GM04503 (cell line): ENCODE data around the gene CCDC152.
"Not testable (repeated sequence)": the region's sequence is repeated elsewhere in the genome, so short reads cannot be mapped to it uniquely, and the experiment has no call there.

Source experiments
- DNase-seq: peaks from one replicate; pipeline ENCODE4 v3.0.0-alpha.2; 2012; ENCODE audit warnings: low read depth

CCDC152 gene, protein sequence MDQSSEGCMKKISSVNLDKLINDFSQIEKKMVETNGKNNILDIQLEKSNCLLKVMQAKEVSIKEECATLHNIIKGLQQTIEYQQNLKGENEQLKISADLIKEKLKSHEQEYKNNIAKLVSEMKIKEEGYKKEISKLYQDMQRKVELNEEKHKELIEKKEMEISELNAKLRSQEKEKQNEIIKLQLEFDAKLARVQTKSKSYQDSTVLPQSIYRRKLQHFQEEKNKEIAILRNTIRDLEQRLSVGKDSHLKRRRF

DNA sequence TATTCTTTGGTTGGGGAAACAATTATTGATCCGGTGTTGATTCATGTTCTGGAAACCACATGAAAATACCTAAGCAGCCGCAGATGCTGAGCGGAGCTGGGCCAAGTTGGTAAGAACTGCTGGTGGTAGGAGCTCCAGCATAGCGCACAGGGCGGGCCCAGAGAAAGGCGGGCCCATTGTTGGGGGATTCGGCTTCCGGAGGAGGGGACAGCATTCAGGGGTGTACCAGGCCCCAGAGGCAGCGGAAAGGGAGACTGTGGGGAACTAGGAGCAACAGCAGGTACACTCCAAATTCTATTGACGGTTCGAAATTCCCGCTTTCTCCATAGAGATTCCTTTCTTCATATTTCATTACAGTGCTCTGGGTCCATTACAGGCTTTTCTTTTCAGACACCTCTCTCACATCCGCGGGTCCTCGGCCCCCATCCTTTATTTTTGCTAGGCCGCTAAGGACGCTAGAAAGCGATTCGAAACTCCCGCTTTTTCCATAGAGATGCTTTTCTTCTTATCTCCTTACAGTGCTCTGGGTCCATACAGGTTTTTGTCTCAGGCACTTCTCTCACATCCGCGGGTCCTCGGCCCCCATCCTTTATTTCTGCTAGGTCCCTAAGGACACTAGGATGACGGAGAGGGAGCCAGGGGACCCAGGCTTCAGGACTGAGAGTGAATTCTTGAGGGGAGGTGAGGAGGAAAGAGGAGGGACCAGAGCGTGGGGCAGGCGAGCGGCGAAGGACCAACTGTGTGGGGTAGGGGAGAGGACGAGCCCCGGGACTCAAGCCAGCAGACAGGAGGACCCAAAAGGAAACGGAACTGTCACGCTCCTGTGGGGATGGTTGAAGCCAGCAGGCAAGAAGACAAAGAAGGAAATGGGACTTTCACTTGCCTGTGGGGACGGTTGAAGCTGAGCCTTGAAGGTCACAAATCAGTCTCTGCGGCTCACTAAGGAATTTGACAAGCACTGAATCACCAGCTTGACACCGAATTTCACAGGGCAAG, at the start of gene CCDC152:
TSS of gene CCDC152 (plus strand) at position 213 of the 996 bp plus-strand sequence. CDS start 2,304 bp downstream, outside the sequence.
- DNase-seq: no peak

DNA sequence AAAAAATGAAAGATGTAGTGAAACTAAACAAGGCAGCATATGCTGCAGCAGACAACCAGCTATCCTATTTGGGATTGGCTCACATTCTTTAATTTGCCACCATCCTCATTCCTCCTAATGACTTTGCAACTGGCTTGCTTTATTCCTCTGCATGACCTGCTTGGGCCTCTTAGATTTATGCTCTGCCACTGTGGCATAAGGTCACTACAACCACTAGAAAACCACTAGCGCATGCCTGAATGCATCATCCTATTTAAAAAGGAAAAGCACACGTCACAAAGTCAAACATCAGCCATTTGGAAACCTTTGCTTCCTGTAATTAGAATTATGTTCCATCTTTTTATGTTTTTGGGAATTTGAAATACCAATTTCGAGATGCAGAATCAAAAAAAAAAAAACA, 40.8 kb upstream of the CCDC152 start:
- peak; percentile 17 for DNase-seq

DNA sequence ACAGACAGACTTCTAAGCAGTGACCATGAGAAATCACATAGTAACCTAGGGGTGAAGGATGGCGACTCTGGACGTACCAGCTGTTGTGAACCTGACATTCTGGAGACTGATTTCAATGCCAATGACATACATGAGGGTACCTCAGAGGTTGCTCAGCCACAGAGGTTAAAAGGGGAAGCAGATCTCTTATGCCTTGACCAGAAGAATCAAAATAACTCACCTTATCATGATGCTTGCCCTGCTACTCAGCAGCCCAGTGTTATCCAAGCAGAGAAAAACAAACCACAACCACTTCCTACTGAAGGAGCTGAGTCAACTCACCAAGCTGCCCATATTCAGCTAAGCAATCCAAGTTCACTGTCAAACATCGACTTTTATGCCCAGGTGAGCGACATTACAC, 38.0 kb upstream of the CCDC152 start:
- DNase-seq: no peak

DNA sequence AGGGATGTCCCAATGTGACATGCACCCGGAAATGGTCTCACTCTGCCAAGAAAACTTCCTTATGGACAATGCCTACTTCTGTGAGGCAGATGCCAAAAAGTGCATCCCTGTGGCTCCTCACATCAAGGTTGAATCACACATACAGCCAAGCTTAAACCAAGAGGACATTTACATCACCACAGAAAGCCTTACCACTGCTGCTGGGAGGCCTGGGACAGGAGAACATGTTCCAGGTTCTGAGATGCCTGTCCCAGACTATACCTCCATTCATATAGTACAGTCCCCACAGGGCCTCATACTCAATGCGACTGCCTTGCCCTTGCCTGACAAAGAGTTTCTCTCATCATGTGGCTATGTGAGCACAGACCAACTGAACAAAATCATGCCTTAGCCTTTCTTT, 37.6 kb upstream of the CCDC152 start:
- DNase-seq: no peak

DNA sequence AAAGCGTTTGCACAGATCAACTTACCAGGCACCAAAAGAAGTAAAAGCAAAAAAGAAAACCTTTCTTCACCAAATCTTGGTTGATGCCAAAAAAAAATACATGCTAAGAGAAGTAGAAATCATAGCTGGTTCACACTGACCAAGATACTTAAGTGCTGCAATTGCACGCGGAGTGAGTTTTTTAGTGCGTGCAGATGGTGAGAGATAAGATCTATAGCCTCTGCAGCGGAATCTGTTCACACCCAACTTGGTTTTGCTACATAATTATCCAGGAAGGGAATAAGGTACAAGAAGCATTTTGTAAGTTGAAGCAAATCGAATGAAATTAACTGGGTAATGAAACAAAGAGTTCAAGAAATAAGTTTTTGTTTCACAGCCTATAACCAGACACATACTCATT, 36.4 kb upstream of the CCDC152 start:
- no peak for DNase-seq

DNA sequence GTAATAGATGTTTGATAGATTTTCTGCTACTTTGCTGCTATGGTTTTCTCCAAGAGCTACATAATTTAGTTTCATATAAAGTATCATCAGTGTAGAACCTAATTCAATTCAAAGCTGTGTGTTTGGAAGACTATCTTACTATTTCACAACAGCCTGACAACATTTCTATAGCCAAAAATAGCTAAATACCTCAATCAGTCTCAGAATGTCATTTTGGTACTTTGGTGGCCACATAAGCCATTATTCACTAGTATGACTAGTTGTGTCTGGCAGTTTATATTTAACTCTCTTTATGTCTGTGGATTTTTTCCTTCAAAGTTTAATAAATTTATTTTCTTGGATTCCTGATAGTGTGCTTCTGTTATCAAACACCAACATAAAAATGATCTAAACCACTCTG, 35.1 kb upstream of the CCDC152 start:
- DNase-seq: no peak

DNA sequence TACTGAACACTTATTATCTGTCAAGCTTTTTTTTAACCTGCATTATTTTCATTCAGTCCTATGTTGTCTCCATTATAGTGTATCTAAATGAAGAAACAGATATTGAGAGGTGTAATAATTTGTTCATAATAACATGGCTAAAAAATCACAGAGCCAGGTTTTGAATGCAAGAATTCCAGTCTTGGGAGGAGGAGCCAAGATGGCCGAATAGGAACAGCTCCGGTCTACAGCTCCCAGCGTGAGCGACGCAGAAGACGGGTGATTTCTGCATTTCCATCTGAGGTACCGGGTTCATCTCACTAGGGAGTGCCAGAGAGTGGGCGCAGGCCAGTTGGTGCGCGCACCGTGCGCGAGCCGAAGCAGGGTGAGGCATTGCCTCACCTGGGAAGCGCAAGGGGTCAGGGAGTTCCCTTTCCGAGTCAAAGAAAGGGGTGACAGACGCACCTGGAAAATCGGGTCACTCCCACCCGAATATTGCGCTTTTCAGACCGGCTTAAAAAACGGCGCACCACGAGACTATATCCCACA, 22.0 kb upstream of the CCDC152 start:
- DNase-seq: not testable (repeated sequence)

DNA sequence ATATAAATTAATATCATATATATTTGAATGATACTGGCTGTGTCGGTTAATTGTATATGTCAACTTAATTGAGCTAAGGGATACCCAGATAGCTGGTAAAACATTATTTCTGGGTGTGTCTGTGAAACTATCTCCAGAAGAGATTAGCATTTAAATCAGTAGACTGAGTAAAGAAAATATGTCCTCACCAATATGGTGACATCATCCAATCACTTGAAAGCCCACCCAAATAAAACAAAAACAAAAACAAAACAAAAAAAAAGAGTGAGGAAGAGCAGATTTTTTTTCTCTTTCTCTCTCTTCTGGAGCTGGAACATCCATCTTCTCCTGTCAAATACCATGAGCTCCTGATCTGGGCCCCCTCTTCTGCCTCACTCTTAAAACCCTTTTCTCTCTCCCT, 15.7 kb upstream of the CCDC152 start:
- DNase-seq: no peak

DNA sequence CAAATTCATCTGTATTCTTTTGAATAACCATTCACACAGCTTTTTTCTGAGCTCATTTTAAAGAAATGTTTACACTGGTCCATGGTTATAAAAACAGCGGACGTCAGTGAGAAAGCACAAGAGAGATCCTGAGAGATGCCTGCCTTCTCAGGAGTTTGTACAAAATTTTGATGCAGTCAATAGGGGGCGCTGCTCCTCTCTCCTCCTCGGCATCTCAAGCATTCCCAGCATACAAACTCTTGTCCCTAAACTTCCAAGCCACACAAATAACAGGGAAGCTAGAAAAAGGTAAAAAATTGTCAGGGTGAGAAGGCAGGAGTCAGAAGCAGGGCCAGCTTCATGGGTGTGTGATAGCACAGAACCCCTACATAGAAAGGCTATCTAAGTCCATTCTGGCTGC, 11.2 kb upstream of the CCDC152 start:
- DNase-seq: no peak

DNA sequence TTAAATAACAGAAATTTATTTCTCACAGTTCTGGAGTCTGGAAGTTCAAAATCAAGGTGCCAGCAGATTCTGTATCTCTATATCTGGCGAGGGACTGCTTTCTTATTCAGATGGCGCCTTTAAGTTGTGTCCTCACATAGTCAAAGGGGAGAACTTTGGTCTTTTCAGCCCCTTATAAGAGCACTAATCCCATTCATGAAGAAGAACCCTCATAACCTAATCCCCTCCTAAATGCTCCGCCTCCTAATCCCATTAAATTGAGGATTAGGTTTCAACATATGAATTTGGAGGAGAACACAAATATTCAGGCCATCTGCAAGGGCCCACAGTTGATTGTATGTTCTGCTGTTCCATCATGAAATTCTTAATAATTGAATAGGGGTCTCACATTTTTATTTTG, 10.8 kb upstream of the CCDC152 start:
- no peak for DNase-seq

DNA sequence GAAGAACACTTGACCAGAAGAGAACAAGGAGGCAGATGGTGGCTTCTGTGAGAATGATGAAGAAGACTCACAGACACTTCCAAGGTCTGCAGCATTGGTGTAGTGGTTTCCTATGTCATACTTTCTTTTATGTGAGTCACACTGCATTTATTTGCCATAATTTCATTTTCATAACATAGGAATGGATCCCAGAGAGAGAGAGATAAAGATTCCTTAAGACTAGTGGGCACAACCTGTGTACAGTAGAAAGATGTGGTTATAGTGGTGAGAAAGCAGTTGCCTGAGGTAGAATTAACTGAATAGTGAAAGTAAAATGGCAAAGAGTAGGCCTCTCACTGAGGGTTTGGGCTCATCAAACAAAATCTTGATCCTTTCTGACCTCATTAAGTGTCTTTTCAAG, 7.6 kb upstream of the CCDC152 start:
- no peak for DNase-seq

DNA sequence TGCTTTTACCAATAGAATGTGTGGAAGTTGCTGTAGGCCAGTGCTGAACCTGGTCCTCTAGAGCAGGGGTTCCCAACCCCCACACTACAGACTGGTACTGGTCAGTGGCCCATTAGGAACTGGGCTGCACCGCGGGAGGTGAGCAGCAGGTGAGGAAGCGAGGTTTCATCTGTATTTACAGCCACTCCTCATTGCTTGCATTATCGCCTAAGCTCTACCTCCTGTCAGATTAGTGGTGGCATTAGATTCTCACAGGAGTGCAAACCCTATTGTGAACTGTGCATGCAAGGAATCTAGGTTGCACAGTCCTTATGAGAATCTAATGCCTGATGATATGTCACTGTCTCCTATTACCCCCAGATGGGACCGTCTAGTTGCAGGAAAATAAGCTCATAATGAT, 6.1 kb upstream of the CCDC152 start:
- no peak for DNase-seq

DNA sequence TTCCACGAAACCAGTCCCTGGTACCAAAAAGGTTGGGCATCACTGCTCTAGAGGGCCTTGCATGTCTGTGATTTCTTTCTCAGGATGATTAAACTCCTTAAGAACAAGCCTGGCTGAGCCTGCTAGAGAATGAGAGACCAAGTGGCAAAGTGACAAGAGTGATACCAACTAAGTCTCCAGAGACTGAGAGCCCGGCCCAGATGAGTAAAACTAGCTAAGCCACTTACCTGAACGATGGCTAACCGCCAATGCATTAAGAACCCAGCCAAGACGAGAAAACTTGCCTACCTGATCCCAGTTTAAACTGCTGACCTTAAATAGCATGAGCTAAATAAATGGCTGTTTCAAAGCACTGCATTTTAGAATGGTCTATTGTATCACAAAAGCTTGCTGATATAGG, 5.6 kb upstream of the CCDC152 start:
- DNase-seq: no peak

DNA sequence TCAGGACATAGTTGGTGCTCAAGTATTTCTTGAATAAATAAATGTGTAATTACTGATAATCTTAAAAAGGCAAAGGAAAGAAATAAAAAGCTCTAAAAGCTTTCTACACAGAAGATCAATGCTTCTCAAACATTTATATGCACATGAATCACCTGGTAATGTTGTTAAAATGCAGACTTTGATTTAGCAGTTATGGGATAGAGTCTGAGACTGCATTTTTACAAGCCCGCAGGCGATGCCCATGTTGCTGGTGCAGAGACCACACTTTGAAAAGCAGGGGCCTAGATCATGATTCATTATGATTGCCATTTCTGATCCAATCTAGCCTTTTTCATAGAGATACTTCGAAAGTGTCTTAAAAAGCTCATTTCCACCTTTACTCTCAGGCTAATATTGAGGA, 3.5 kb upstream of the CCDC152 start:
- no peak for DNase-seq

DNA sequence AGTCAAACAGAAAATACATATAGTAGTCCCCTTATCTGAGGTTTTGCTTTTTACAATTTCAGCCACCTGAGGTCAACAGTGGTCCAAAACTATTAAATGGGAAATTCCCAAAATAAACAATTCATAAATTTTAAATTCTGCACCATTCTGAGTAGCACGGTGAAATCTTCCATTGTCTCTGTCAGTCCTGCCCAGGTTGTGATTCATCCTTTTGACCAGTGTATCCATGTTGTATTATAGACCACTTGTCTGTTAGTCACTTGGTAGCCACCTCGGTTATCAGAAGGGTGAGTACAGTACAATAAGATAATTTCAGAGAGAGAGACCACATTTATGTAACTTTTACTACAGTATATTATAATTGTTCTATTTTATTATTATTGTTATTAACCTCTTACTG, 2.8 kb downstream of the CCDC152 start:
- DNase-seq: no peak

DNA sequence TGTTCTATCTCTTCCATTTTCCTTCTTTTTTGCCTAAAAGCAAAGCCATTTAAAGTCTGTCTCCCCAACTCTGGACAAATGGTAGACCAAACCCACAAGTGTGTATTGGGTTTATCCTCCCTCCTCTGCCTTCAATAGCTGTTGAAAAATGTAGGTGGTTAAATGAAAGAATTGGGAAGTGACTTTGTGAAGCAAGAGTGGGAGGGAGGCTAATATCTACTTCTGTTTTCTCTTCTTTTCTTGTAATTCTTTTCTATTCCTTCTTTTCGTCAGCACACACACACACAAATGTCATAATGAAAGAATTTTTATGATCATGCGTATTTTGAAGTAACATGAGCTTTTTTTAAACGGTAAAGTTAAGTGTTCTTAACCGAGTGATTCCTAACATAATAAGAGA, 3.8 kb downstream of the CCDC152 start:
- no peak for DNase-seq

DNA sequence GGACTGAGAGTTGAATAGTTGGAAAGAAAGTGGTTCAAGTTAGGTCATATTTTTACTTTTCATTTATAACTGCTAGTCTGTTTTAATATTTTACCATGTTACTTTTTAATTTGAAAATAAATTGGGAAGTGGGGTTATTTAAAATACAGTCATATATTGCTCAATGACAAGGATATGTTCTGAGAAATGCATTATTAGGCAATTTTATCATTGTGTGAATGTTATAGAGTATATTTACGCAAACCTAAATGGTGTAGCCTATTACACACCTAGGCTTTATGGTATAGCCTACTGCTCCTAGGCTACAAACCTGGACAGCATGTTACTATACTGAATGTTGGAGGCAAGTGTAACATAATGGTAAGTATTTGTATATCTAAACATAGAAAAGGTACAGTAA, 5.2 kb downstream of the CCDC152 start:
- DNase-seq: no peak

DNA sequence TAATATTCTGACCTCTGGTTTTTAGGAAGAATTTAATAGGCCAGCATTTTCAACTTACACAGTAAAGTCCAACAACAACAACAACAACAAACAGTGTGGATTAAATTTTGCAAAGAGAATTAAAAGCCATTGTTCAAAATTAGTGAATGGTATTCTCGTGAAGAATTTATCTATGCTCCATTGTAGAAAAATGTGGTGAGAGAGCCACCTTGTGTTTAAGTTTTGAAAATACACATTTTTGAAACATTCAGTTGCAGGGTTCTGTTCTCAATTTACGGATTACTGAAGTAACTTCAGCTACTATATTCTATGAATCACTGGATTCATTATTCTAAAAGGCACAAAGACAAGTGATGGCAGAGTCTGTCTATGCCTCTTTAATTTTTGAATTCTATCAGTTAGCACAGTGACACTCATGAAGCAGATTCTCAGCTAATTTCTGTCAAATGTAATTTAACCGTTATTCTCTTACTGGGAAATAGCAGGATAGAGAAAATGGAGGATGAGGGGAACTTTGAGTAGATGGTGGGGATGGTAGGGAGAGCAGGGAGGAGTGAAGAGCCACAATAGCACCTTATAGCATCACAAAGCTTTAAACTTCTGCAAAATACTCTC, 11.0 kb downstream of the CCDC152 start:
- no peak for DNase-seq

DNA sequence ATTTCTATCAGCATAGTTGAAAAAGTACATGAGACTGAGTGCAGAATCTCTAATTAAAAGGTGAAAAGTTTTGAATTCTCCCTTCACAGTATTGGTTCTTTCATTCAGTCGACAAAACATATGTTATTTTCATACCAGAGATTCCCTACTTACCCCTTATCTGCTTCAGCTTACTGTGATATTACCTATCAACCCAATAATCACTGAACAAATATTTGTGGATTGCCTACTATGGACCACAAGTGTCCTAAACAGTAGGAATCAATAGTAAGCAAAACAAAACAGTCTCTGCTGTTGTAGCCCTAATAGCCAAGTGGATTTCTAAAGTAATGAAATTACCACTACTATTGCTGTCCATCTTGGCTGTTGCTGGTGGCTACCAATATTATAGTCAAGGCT, 11.5 kb downstream of the CCDC152 start:
- no peak for DNase-seq

DNA sequence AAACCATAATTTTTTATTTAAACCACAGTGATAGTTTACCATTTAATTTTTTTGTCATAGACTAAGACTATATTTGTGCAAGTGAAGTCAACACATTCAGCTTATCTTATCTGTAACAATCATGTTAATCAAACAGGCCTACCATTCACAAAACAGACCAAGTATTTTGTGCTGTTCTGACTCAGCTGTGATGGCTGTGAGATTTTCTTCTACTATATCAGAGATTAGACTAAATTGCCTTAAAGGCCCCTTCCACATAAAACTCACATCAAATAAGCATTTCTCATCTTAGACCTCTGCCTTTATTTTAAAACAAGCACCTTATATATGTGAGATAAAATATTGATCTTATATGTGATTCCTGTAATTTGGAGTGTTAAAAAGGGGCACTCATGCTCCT, 13.4 kb downstream of the CCDC152 start:
- no peak for DNase-seq

DNA sequence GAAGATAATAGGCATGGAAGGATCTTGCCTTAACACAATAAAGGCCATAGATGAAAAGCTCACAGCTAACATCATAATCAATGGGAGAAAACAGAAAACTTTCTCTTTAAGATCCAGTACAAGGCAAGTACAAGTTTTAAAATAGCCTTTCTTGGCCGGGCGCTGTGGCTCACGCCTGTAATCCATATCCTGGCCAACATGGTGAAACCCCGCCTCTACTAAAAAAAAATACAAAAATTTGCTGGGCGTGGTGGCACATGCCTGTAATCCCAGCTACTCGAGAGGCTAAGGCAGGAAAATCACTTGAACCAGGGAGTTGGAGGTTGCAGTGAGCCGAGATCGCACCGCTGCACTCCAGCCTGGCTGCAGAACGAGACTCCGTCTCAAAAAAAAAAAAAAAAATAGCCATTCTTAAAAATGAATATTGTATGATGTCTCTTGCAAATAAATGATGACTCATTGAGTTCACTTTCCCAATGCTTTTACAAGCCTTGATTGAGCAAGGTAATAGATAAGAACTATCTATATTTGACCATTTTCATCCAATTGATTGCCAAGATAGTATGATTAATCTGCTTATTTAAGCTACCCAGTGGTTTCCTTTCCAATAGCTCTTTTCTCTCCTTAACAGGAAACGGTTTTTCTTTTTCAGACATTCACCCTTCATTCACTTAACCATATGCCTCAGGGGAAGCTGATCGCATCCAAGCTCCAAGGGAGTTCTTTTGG, 15.8 kb downstream of the CCDC152 start:
- no peak for DNase-seq

DNA sequence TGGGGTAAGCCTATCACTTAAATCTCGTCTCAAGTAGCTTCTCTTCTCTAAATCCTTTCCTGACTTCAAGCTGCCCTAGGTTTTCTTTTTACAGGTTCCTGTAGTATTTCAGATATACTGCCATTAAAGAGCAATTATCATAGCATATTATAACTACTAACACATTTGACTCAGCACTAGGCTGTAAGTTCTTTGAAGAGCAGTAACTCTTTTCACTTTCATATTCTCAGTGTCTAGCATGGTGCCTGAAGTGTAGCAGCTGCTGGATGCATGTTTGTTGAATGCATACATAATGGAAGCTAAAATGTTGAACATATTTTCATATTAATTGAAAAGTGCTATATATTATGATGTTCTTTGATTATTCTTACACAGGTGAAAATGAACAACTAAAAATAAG, 22.5 kb downstream of the CCDC152 start:
- no peak for DNase-seq
